Measurements from ENCODE around the gene TFIP11. TPM values are rescaled to one million over a fixed set of nuclear protein-coding genes. Genes with fewer than 3 reads are reported as not detected.

Gene TFIP11
- total RNA-seq, 1 experiment from 2014 or later: 23.4 TPM

DNA sequence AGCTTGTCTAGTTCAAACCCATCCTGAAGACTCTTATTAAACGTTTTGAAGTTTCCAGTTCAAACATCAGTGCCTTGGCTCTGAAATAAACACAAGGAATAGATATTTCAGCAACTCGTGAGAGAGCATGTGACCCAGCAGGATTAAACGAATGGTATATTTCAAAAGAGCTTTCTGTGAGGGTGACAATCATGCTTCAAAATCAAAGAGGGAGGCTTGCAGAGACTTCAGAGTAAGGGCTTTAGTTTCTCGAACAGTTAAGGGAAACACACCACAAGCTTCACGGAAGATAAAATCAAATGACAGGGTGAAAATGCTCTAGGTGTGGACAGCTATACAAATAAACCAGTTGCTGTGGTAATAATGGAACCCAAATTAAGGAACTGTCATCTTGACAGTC lies 30.1 kb downstream of the TFIP11 start:
- Histone ChIP-seq H3K27me3 (no peaks in the 10 kb centered on the region), H3K4me3 (no peak overlapping the region), H3K27ac (no peak overlapping the region), H3K36me3 (no peaks in the 10 kb centered on the region), H3K4me1 (peaks cover 16% of the 10 kb centered on the region), H3K9me3 (replicated peaks) (no peaks in the 10 kb centered on the region)
- no peak for DNase-seq

- Histone ChIP-seq H3K27me3 (no peaks in the 10 kb centered on the region), H3K36me3 (no peaks in the 10 kb centered on the region), H3K9me3 (replicated peaks) (no peaks in the 10 kb centered on the region), H3K4me3 (no peak overlapping the region), H3K4me1 (peaks cover 20% of the 10 kb centered on the region), H3K27ac (no peak overlapping the region)
- no peak for DNase-seq
Observed at GRCh38 chr22:26481694-26482093, 30.6 kb downstream of the TFIP11 start.

GRCh38 chr22:26481112-26481693 lies 31.1 kb downstream of the TFIP11 start:
- H3K36me3 ChIP-seq: no peaks in the 10 kb centered on the region
- H3K4me3 ChIP-seq: no peak overlapping the region
- H3K4me1 ChIP-seq: peaks cover 23% of the 10 kb centered on the region
- no peak for DNase-seq
- no peaks in the 10 kb centered on the region for H3K9me3 ChIP-seq (replicated peaks)
- H3K27me3 ChIP-seq: no peaks in the 10 kb centered on the region
- no peak overlapping the region for H3K27ac ChIP-seq

GRCh38 chr22:26480611-26480932 lies 31.7 kb downstream of the TFIP11 start:
- Histone ChIP-seq H3K4me3 (no peak overlapping the region), H3K27me3 (no peaks in the 10 kb centered on the region), H3K27ac (no peak overlapping the region), H3K9me3 (replicated peaks) (no peaks in the 10 kb centered on the region), H3K4me1 (peaks cover 23% of the 10 kb centered on the region), H3K36me3 (peaks cover 2% of the 10 kb centered on the region; the same call in 1 of the 2 replicates)
- no peak for DNase-seq

DNA sequence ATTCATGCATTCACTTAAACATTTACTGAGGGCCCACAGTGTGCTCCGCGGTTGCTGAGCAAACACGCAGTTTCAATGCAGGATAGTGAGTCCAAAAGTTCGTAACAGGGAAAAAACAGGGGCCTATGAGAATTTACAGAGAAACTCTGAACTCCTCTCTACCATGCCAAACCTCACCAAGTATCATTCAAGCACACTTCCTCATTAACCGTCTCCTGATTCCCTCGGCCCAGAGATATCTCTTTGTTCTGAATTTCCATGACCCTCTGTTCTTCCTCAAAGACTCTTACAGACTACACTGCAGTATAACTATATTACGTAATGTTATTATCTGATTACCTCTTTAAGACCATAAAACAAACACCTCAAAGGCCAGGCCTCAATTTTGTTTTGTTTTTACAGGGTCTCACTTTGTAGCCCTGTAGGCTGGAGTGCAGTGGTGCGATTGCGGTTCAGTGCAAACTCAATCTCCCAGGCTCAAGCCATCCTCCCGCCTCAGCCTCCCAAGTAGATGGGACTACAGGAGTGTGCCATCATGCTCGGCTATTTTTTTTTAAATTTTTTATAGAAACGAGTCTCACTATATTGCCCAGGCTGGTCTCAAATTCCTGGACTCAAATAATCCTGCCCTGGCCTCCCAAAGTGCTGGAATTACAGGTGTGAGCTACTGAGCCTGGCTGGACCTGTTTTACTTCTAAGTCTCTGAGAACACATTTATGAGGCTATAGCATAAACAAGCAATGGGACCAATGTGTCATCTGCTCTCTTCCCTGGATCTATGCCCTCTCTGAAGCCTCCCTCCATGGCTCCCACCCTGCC lies 32.3 kb downstream of the TFIP11 start:
- Histone ChIP-seq H3K36me3 (peaks cover 4% of the 10 kb centered on the region; the same call in 1 of the 2 replicates), H3K4me3 (no peak overlapping the region), H3K27me3 (no peaks in the 10 kb centered on the region), H3K4me1 (peaks cover 24% of the 10 kb centered on the region), H3K27ac (no peak overlapping the region), H3K9me3 (replicated peaks) (no peaks in the 10 kb centered on the region)
- DNase-seq: no peak

DNA sequence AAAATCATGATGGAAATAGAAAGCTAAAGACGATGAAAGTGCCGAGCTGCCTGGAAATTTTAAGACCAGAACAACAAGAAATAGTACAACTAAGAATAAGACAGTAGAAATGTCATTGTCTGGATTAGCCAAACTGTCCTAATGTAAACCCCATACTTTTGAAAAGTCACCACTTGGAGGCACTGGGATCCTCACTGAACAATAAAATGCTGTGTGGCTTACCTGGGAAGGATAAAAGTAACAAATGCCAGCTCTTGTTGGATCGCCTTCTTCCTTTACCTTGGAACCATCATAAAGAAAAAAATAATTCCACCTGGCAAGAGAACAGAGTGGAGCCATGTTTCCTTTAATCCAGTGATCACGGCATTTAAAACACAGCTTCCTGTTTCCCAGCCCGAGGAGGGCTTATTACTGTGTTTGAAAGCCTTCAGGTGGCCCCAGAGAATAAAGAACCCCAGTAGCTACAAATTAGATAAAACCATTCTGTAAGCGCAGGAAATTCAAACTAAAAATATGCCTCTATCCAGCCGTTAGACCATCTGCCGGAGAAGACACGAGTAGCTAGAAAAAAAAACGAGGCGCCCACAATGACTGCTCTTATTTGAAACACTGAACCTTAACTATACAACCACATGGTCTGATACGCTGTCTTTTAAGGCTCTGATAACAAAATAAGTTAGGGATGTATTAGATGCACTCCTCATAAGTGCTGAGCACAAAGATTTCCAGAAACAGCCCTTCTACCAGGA lies 33.1 kb downstream of the TFIP11 start:
- Histone ChIP-seq H3K27ac (no peak overlapping the region), H3K4me1 (peaks cover 32% of the 10 kb centered on the region), H3K4me3 (no peak overlapping the region), H3K27me3 (no peaks in the 10 kb centered on the region), H3K9me3 (replicated peaks) (no peaks in the 10 kb centered on the region), H3K36me3 (peaks cover 7% of the 10 kb centered on the region)
- no peak for DNase-seq

- Histone ChIP-seq H3K4me3 (peak overlapping the region; percentile 1; the same call in 1 of the 2 replicates), H3K27me3 (no peaks in the 10 kb centered on the region), H3K9me3 (replicated peaks) (no peaks in the 10 kb centered on the region), H3K36me3 (peaks cover 7% of the 10 kb centered on the region), H3K4me1 (peaks cover 35% of the 10 kb centered on the region), H3K27ac (peak overlapping the region; percentile 79)
- peak; percentile 12 to 15 for DNase-seq
Observed at GRCh38 chr22:26477341-26477731, 34.9 kb downstream of the TFIP11 start.

DNA sequence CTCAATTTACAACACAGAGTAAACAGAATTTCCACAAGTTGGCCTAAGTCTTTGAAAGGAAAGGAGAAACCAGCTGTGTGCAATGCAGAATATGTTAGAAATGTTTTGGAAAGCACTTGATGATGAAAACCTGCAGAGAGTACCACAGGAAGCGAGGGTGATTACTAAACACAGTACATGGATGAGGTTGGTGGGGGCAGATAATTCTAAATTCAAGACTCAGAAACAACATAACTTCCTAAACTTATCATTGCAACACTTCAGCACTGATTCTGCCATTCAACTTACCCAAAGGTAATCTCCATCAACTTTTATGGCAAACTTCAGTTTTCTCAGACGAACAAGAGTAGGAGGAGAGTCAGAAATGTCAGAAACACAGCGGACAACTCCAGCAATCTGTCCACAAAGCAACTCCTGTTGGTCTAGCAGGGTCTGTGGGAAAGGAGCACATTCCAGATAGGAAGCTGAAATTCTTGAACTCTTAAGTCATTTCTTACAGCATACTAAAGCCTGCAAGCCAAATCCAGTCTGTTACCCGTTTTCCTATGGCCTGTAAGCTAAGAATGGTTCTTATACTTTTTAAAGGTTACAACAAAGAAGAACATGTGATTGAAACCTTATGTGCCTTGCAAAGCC lies 35.5 kb downstream of the TFIP11 start:
- H3K4me3 ChIP-seq: peak overlapping the region; percentile 3; the same call in 1 of the 2 replicates
- peaks cover 7% of the 10 kb centered on the region for H3K36me3 ChIP-seq
- peaks cover 39% of the 10 kb centered on the region for H3K4me1 ChIP-seq
- DNase-seq: peak; percentile 38 to 40
- peak overlapping the region; percentile 79 for H3K27ac ChIP-seq
- no peaks in the 10 kb centered on the region for H3K9me3 ChIP-seq (replicated peaks)
- H3K27me3 ChIP-seq: no peaks in the 10 kb centered on the region

DNA sequence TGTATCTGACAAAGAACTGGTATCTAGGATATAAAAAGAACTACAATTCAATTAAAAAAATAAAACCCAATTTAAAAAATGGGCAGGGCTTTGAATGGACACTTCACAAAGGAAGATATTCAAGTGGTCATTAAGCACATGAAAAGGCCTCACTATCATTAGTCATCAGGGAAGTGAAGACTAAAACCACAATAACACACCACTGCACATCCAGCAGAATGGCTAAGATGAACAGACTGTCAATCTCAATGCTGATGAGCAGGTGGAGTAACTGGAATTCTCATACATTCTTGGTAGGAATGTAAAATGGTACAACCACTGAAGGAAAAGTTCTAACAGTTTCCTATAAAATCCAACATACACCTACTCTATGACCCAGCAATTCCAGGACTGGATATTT lies 37.6 kb downstream of the TFIP11 start:
- Histone ChIP-seq H3K4me3 (no peak overlapping the region), H3K27me3 (no peaks in the 10 kb centered on the region), H3K27ac (peak overlapping the region; percentile 49), H3K4me1 (peaks cover 50% of the 10 kb centered on the region), H3K36me3 (peaks cover 7% of the 10 kb centered on the region), H3K9me3 (replicated peaks) (no peaks in the 10 kb centered on the region)
- DNase-seq: peak in 1 of 2 experiments; percentile 13

GRCh38 chr22:26471522-26471921 lies 40.8 kb downstream of the TFIP11 start:
- DNase-seq: peak; percentile 52 to 61
- Histone ChIP-seq H3K9me3 (replicated peaks) (no peaks in the 10 kb centered on the region), H3K36me3 (peaks cover 16% of the 10 kb centered on the region), H3K4me1 (peaks cover 36% of the 10 kb centered on the region), H3K4me3 (no peak overlapping the region), H3K27me3 (no peaks in the 10 kb centered on the region), H3K27ac (peak overlapping the region; percentile 61)

DNA sequence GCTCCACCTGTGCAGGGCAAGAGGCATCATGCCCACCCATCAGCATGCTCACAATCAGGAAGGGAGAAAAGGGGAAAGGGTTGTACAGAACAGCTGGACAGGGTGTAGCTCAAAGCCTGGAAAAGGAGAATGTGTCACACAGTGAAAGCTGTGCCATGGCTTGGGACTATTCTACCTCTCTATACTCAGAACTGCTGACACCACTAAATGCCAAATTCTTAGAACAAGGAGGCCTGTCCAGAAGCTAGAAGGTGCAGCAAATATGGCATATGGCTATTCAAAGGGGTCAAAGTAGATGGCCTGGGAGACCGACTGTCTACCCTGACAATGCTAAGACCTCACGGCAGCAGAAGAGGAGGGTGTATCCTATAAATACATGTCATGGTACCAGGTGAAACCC lies 41.5 kb downstream of the TFIP11 start:
- no peak overlapping the region for H3K4me3 ChIP-seq

GRCh38 chr22:26466196-26466595 lies 46.1 kb downstream of the TFIP11 start:
- H3K9me3 ChIP-seq (replicated peaks): no peaks in the 10 kb centered on the region
- H3K27me3 ChIP-seq: no peaks in the 10 kb centered on the region
- peaks cover 9% of the 10 kb centered on the region for H3K4me1 ChIP-seq
- no peak overlapping the region for H3K27ac ChIP-seq
- H3K36me3 ChIP-seq: peaks cover 17% of the 10 kb centered on the region
- no peak overlapping the region for H3K4me3 ChIP-seq
- no peak for DNase-seq

More for the DNA sequence above, 41.5 kb downstream of the TFIP11 start:
- no peaks in the 10 kb centered on the region for H3K9me3 ChIP-seq (replicated peaks)
- H3K27ac ChIP-seq: peak overlapping the region; percentile 57
- no peak for DNase-seq
- peaks cover 35% of the 10 kb centered on the region for H3K4me1 ChIP-seq
- H3K27me3 ChIP-seq: no peaks in the 10 kb centered on the region
- peaks cover 16% of the 10 kb centered on the region for H3K36me3 ChIP-seq

GRCh38 chr22:26464312-26464711 lies 48.0 kb downstream of the TFIP11 start:
- H3K27me3 ChIP-seq: no peaks in the 10 kb centered on the region
- H3K27ac ChIP-seq: no peak overlapping the region
- no peak overlapping the region for H3K4me3 ChIP-seq
- H3K9me3 ChIP-seq (replicated peaks): no peaks in the 10 kb centered on the region
- no peak for DNase-seq
- H3K4me1 ChIP-seq: no peaks in the 10 kb centered on the region
- peaks cover 20% of the 10 kb centered on the region for H3K36me3 ChIP-seq

DNA sequence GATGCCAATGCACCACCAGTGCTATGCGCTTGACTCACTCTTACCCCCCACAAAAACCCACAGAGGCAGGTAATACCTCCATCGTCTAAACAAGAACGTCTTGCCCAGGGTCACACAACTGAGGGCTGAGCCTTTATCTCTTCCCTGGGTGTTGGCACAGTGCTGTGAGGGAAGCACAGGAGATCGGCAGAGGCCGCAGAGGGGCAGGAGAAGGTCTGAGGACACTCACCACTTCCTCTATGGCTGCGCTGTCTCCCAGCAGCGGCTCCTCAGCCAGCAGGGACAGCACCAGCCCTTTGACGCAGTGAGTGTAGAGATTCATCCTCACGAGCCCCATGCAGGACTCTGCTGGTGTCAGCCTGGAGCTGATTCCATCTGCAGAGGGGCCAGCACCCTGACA lies 48.6 kb downstream of the TFIP11 start:
- Histone ChIP-seq H3K27me3 (no peaks in the 10 kb centered on the region), H3K9me3 (replicated peaks) (no peaks in the 10 kb centered on the region), H3K4me3 (no peak overlapping the region), H3K27ac (no peak overlapping the region), H3K4me1 (no peaks in the 10 kb centered on the region), H3K36me3 (peaks cover 18% of the 10 kb centered on the region)
- no peak for DNase-seq
